Colon (tissue), 2 donors: ENCODE measurements around the gene CALD1.

Experiments used
- FAIRE-seq: peaks from 2 replicates; lab custom pipeline; 2012; peaks lifted over from hg19 to GRCh38; lab: Jason Lieb, UNC
- donor health status: control.
- donor health status: control.

The CALD1 gene

GRCh38 chr7:134778941-134779740, at the start of gene CALD1:
CALD1 (plus strand) TSS chr7:134779634; CDS start chr7:134867734, 88,100 bp downstream.
- no peak for FAIRE-seq

GRCh38 chr7:134729895-134730294, 49.5 kb upstream of the CALD1 start:
- no peak for FAIRE-seq

DNA sequence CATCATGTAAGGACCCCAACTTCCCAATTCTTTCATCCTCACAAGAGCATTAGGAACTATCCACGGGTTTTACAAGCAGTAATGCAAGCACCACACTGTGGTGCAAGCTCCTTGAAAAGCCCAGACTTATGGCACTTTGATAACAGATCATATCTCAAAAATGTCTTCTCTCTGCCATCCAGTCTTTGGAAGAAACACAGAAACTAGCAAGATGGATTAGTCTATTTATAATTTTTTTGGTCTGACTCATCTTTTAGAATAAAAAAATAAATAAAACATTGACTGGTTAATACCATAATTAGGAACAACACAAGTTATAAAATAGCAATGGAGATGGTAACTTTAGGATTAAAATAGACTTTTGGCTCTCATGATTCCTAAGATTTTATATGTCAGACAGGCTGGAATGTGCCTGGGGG, 49.0 kb upstream of the CALD1 start:
- FAIRE-seq: no peak

GRCh38 chr7:134731616-134732015, 47.8 kb upstream of the CALD1 start:
- FAIRE-seq: no peak

GRCh38 chr7:134732728-134733127, 46.7 kb upstream of the CALD1 start:
- no peak for FAIRE-seq

DNA sequence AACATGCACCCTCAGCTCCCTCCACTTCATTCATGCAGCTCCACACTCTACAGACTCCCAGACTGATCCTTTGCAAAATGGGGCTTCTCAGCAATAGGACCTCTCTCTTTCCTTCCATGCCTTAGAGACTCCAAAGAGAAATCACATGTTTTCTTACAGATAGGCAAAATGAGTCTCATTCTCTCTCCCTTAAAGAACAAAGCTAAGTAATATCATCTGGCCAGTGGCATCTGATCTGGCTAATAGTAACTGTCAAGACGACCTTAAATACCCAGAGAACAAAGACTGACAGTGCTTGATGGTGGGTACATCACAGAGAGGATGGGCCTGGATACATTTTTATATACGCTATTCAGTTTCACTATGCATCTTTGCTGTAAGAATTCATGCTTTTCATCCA, 43.1 kb upstream of the CALD1 start:
- FAIRE-seq: no peak

DNA sequence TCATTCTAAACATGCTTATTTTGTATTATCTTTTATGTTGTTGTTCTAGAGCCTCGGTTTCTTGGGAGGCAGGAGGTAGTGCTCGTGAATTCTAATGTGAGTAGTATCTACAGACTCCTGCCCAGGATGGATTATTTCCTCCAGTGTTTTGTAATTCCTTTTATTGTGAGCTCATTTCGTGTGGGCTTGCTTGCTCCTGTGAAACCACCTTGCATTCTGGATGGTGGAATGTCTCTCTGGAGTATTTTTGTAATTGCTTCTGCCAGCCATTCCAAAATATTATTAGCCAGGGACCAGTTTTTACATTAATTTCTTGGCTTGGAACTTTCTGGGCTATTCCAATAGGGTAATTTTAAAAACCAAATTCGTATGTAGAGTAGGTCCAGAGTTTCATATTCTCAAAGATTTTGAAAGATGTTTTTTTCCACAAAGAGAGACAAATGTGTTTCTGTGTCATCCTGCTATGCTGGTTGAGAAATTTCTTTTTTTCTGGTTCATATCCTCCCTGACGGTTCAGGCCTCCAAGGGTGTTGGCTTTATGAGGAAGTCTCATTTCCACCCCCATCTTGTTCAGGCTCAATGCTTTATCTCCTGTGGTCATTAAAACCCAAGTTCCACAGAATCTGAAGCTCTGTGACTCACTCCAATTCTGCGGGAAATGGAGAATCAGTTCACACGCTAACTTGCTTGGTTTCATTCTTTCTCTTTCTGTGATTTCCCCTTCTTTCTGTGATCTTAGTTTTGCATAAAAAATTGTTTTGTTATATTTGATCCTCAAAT, 41.7 kb upstream of the CALD1 start:
- FAIRE-seq: no peak

GRCh38 chr7:134739362-134739761, 40.1 kb upstream of the CALD1 start:
- FAIRE-seq: no peak

DNA sequence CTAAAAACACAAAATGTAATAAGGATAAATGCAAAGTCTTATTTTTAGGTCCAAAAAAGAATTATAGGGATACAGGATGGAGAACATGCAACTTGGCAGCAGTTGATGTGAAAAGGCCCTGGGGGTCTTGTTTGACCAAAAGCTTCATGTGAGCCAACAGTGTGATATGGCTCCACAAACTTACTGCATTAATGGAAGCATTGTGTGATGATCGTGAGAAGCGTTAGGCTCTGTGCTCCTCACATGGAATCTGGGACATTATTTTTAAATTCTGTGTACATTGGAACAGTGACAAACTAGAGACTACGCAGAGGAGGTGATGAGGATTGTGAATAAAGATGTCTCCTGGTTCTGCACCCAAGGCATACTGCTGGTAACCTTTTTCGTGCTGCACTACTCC, 39.1 kb upstream of the CALD1 start:
- no peak for FAIRE-seq

DNA sequence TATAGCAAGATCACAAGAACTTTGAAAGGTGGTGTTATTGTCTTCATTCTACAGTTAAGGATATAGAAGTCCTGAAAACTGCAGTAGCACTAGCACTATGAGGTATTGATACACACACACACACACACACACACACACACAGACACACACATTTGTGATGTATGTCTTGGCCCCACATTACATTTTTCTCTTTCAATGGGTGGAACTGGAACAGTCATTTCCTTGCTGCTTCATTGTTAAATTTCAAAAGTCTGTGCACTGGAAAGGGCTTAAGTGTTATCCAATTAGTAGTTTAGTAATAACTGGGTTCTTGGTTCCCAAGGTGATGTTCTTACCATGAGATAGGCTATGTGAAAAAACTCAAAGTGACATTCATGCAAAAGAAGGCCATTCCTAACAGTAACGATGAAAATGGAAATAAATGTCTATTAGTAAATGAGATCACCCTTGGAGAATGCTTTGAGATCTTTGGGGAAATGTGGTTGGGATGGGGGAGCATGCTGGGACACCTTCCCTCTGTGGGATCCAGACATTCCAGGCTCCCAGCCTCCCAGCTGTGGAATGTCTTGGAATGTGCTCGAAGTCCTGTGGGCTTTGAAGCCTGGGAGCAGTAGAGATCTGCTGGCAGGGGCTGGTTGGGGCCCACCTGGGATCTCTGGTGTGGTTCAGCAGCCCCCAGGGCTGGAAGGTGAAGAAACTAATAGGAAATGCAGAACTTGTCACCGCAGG, 37.4 kb upstream of the CALD1 start:
- FAIRE-seq: no peak

GRCh38 chr7:134742688-134743350, 36.6 kb upstream of the CALD1 start:
- no peak for FAIRE-seq

GRCh38 chr7:134744569-134744968, 34.9 kb upstream of the CALD1 start:
- no peak for FAIRE-seq

DNA sequence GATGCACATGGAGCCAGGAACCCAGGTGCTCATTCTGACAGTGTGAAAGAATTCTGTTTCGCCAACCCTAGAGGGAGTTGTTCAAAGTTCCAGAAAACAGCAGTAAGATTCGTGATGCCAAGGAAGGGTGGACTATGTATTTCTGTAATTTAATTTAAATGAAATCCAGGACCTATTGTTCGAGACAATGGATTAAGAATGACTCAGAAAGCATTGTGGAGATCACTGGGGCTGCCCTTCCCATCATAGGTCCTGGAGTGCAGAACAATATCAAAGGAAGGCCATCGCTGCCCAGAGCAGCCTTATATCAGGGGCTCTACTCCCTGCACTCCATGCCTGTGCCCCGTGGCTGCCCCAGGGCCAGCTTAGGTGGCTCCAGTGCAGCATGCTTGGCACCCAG, 32.1 kb upstream of the CALD1 start:
- no peak for FAIRE-seq

DNA sequence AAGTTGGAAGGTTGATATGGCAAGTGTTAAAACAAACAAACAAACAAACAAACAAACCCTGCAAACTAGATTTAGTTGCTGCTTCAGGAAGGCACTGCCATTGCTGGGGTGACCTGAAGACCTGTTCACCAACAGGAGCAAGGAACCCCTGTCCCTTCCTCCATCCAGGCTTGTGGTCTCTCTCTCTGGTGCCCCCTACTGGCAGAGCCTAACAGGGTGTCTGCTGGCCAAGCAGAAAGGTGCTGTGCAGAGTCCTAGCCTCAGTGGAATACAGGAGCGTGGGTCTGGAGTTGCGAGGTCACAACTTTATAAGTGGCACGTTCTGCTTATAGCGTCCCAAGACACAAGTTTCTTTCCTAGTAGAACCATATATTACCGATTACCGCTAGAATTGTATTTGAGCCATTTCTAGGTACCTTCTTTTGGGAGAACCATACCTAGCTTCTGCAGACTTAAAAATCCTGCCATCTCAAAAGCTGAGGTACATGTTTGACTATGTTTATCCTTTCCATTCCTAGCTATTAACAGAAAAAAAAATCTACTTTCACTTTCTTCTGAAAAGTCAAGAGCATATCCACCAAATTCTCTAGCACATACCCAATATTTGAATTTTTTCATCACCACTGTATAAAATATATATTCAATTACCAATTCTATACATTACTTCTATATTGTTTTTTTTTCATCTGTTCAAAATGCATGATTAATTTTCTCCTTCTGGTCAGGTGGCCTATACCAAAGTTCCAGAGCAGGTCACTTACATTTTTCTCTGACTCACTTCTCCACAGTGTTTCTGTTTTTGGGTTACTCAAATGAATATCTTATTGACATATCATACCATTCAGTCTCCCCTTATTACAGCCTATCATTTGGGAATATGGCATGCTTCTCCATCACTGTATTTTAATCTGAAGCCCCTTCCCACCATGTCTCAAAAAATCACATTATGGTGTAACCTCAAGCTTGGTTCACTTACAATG, 29.1 kb upstream of the CALD1 start:
- FAIRE-seq: no peak

GRCh38 chr7:134752006-134752760, 27.3 kb upstream of the CALD1 start:
- no peak for FAIRE-seq

DNA sequence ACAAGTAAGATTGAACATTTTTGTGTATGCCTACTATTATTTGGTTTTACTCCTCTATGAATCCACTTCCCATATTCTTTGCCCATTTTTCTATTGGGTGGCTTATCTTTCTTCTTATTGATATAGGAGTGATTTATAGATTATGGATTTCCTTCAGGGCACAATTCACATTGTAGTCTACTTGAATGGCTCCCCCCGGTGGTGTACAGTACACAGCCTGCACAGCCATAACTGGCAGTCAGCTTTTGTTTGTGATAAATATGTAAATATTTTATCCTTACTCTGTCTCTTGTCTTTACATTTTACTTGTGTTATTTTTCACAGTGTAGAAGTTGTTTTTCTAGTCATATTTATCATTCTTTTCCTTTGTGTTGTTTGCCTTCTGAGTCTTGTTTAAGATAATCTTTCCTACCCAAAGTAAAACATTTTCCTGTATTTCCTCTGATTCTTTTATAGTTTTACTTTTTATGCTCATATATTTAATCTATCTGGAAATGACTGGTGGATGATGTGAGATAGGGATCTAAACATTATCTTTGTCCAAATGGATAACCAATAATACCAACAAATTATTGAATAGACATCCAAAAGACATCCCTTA, 23.9 kb upstream of the CALD1 start:
- no peak for FAIRE-seq

DNA sequence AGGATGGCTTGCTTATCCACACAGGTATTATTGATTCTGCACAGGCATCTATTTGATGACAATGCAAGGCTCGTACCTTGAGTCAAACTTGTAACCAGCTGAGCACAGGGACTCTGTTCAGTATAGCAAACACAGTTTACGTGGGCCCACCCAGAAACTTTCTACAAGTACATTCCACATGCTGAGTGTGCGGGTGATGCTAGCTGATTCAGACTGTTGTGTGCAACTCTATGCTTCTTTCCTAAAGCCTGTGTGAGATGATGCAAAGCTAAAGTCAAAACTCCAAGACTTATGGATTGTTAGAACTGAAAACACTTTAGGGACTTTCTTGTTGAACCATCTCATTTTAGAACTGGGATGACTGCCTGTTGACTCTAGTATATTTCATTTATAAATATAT, 21.5 kb upstream of the CALD1 start:
- FAIRE-seq: no peak

GRCh38 chr7:134758981-134759380, 20.5 kb upstream of the CALD1 start:
- FAIRE-seq: no peak

- FAIRE-seq: no peak
These were observed 18.2 kb upstream of the CALD1 start for GRCh38 chr7:134761266-134761665.

- no peak for FAIRE-seq
These were observed 15.5 kb upstream of the CALD1 start for GRCh38 chr7:134763960-134764359.
